NCI-H2081 treated with DMSO at 0.1 percent for 48 hours (cell line): ENCODE data around the gene GPR68.
"Not testable (repeated sequence)": the region's sequence is repeated elsewhere in the genome, so short reads cannot be mapped to it uniquely, and the experiment has no call there.

ENCODE experiments used
- DNase-seq: peaks from one replicate; lab custom pipeline; 2025; lab: John Stamatoyannopoulos, UW

Gene GPR68

GRCh38 chr14:91272341-91273272 lies 28.1 kb upstream of the GPR68 start:
- no peak for DNase-seq

DNA sequence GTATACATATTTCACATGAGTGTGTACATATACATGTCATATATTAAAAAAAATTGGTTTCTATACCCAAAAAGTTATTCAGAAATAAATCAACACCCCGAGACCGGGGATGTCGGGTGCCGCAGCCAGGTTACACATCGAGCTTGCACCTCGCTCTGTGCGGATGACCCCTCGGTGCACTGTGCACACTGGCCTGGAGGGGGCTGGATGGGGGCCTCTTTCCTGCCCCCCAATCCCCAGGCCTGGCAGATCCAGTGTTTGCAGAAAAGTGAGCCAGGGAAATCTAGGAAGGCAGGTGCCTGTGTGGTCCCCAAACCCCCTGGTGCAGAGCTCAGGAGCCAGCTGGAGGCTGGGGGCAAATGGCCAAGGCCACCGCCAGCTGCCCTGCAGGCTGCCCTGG lies 27.1 kb upstream of the GPR68 start:
- DNase-seq = no peak

- DNase-seq = no peak
These were observed 26.1 kb upstream of the GPR68 start for GRCh38 chr14:91270619-91271018.

DNA sequence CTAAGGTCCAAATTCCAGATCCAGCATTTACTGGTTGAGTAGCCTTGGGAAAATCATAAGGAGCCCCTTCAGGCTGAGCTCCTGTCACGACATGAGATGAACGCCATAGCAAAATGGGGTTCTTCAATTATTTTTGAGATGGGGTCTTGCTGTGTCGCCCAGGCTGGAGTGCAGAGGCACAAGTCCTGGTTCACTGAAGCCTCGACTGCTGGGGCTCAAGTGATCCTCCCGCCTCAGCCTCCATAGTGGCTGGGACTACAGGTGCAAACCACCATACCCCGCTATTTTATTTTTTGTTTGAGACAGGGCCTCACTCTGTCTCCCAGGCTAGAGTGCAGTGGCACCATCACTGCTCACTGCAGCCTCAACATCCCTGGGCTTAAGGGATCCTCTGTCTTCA lies 25.7 kb upstream of the GPR68 start:
- DNase-seq = no peak

GRCh38 chr14:91269076-91269991 lies 24.8 kb upstream of the GPR68 start:
- no peak for DNase-seq

DNA sequence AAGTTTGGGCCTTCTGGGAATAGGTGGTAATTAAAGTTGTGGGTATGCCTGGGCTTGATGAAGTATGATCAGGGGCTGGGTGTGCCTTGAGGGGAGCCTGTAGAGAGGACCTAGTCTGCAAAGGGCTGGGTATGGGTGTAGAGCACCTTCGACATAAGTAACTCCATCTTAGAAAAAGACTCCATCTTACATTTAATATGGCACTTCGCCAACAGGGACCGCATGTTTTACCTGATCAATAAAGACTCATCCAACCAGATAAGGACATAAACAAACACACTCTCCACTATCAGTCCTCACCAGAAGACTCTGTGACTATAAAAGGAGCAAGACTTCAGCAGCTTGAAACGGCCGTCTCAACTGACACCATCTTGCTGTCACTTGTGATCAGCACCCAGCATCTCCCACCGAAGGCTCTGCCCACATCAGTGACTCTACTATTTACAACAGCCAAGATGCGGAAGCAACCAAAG lies 23.5 kb upstream of the GPR68 start:
- DNase-seq = no peak

GRCh38 chr14:91266276-91266675 lies 21.8 kb upstream of the GPR68 start:
- not testable (repeated sequence) for DNase-seq

DNA sequence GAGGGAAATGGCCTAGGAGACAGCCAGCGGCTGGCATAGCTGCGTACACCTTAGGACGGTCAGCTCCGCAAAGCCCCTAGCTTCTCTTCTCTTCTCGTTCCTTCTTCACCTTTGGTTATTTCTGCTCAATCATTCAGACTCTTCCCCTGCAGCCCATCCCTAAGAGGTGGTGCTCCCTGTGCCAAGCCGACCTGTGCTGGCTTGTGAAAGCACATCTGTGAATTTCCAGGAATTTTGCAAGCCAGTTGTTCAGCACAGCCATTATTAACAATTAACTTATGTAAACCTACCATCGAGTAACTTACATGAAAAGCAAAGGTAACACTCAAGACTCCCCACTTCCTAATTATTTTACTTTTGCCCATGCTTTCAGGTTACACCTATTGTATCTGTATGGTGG lies 20.9 kb upstream of the GPR68 start:
- DNase-seq = no peak

DNA sequence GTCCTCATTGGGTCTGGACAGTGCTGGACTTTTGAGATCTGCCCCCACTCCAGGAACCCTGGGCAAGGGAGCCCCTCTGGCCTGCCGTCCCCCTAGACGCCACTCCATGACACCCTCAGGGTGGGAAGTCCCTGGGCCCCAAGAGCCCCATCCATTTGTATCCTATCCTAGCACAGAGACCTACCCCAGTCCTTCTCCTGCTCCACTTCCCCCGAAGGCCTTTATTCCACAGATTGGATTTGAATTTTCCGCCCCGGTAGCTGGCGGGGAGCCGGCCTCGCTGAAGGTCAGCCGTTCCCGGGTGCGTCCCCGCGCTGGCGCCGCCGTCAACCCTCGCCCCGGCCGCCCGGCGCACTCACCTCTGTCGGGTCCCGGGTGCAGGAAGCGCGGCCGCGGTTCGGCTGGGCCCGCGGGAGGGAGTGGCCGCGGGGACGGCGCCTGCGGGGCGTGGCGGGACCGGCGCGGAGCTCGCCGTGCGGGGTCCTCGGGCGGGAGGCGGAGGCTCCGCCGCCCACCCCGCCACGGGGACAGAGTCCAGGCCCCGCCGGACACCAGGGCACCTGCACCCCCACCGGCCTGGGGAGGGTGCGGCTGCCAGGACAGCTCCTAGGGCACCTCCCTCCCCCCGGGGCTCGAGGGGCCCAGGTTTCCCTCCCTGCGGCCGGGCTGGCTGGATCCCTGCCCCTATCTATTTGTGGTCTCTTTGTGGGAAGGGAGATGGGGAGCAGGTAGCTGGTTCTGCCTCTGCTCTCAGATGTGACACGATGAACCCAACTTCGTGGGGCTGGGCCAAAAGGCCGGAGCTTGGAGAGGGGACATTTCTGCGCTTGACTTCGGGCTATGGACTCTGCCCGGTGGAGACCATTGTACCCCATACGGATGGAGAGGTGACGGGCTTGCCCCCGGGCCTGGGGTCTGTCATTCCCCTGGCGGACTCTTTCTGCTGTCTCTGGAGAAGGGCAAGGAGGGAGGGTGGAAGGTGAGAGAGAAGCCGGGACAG lies 19.9 kb upstream of the GPR68 start:
- no peak for DNase-seq

GRCh38 chr14:91263329-91263728 lies 18.8 kb upstream of the GPR68 start:
- DNase-seq = no peak

DNA sequence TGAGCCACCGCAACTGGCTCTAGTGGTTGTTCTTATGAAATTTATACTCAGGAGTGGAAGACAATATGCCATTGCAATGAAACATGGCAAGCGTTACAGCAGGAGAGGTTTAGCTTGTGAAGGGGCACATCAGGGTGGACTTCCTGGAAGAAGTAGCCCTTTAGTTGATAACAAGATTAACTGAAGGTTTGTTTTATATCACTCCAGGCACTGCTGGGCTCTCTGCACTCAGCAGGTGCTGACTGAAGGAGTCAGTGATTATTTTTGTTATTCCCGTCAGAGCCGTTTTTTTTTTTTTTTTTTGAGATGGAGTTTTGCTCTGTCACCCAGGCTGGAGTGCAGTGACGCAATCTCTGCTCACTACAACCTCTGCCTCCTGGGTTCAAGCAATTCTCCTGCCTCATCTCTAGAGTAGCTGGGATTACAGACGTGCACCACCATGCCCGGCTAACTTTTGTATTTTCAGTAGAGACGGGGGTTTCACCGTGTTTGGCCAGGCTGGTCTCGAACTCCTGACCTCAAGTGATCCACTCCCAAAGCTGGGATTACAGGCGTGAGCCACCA lies 17.6 kb upstream of the GPR68 start:
- no peak for DNase-seq

GRCh38 chr14:91261115-91261514 lies 16.6 kb upstream of the GPR68 start:
- no peak for DNase-seq

DNA sequence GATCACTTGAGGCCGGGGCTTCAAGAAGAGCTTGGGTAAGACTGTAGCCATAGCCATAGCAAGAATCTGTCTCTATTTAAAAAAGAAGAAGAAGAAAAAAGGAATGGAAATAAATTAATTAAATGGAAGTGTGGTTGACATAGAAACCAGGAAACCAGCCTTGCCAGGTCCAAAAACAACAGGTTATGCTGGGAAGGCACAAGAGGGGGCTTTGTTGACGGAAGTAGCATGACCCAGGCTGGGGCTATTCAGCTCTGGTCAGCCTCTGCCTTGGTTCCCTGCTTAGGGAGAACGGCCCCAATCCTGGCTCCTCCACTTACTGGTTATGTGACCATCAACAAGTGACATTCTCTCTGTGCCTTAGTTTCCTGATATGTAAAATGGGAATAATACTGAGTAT lies 14.4 kb upstream of the GPR68 start:
- no peak for DNase-seq

GRCh38 chr14:91258011-91258618 lies 13.6 kb upstream of the GPR68 start:
- no peak for DNase-seq

- no peak for DNase-seq
These were observed 13.0 kb upstream of the GPR68 start for GRCh38 chr14:91257328-91258010.

GRCh38 chr14:91256661-91257060 lies 12.2 kb upstream of the GPR68 start:
- DNase-seq = no peak

DNA sequence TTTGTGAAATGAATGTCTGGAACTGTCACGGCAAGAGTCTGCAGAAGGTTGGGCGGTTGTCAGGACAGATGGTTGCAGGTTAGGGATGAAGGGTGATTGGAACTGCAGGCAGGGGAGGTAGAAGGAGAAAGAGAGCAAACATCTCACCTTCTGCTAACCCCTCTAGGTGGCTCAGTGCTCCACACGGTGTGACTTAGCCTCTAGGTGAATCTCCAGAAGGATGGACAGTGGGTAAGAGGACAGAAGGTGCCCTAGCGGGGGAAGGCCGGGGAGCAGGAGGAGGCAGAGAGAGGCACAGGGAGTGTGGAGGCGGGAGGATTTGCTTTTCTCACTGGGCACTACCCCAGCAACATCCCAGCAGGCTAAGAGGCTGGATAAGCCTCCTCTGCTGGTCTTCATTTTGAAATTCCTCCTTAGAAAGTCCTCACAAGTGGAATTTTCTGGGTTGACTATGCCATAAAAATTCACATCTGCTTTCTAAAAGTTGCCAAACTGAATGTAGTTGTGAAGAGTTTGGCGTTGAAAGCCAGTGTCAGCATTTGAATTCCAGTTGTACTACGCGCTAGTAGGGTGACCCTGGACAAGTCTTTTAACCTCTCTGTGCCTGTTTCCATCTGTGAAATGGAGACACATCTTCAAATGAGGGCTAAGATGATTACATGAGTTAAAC lies 10.7 kb upstream of the GPR68 start:
- DNase-seq = no peak

GRCh38 chr14:91254461-91254860 lies 10.0 kb upstream of the GPR68 start:
- DNase-seq = no peak

GRCh38 chr14:91253795-91254323 lies 9.4 kb upstream of the GPR68 start:
- DNase-seq = no peak
